H4 (cell line): ENCODE results near the gene CNTNAP2. TPM values are rescaled to one million over a fixed set of nuclear protein-coding genes. Genes with fewer than 3 reads are reported as not detected.

Experiments used
- DNase-seq: peaks from one replicate; pipeline ENCODE4 v3.0.0-alpha.2; 2015; ENCODE audit warnings: low spot score
- total RNA-seq: library from RNA; depleted of rRNA; stranded (reverse); fragments of >200 nt; shearing (Covaris generic); gene quantifications from 2 replicates; pipeline ENCODE4 v1.2.3, GENCODE V29; 2014

Gene CNTNAP2
- total RNA-seq, 1 experiment from 2014 or later: 1.7 TPM

- DNase-seq: no peak
Observed at GRCh38 chr7:146575903-146576302, 459.3 kb downstream of the CNTNAP2 start.

- DNase-seq: no peak
Observed at GRCh38 chr7:146591976-146592375, 475.4 kb downstream of the CNTNAP2 start.

- no peak for DNase-seq
Observed at GRCh38 chr7:146606628-146607027, 490.0 kb downstream of the CNTNAP2 start.

GRCh38 chr7:146619641-146620040 is 503.0 kb downstream of the CNTNAP2 start:
- DNase-seq: no peak

- DNase-seq: no peak
Observed at GRCh38 chr7:146626912-146627311, 510.3 kb downstream of the CNTNAP2 start.

- no peak for DNase-seq
Observed at GRCh38 chr7:146635205-146636032, 518.8 kb downstream of the CNTNAP2 start.

GRCh38 chr7:146636033-146636356 is 519.4 kb downstream of the CNTNAP2 start:
- DNase-seq: no peak

- DNase-seq: no peak
Observed at GRCh38 chr7:146636581-146636980, 520.0 kb downstream of the CNTNAP2 start.

GRCh38 chr7:146639291-146639690 is 522.7 kb downstream of the CNTNAP2 start:
- no peak for DNase-seq

- DNase-seq: no peak
Observed at GRCh38 chr7:146641491-146641890, 524.9 kb downstream of the CNTNAP2 start.

GRCh38 chr7:146645383-146645976 is 528.9 kb downstream of the CNTNAP2 start:
- no peak for DNase-seq

- DNase-seq: no peak
Observed at GRCh38 chr7:146647445-146647844, 530.8 kb downstream of the CNTNAP2 start.

- DNase-seq: no peak
Observed at GRCh38 chr7:146652176-146652575, 535.6 kb downstream of the CNTNAP2 start.

GRCh38 chr7:146654048-146654447 is 537.4 kb downstream of the CNTNAP2 start:
- DNase-seq: peak; percentile 55

GRCh38 chr7:146655928-146656797 is 539.6 kb downstream of the CNTNAP2 start:
- DNase-seq: peak; percentile 52

- peak; percentile 17 for DNase-seq
Observed at GRCh38 chr7:146656988-146657387, 540.4 kb downstream of the CNTNAP2 start.

GRCh38 chr7:146658604-146659003 is 542.0 kb downstream of the CNTNAP2 start:
- no peak for DNase-seq

GRCh38 chr7:146659732-146660131 is 543.1 kb downstream of the CNTNAP2 start:
- no peak for DNase-seq

GRCh38 chr7:146660839-146661238 is 544.2 kb downstream of the CNTNAP2 start:
- no peak for DNase-seq

- DNase-seq: no peak
Observed at GRCh38 chr7:146661435-146661834, 544.8 kb downstream of the CNTNAP2 start.

GRCh38 chr7:146661929-146662328 is 545.3 kb downstream of the CNTNAP2 start:
- no peak for DNase-seq

- DNase-seq: no peak
Observed at GRCh38 chr7:146665023-146665422, 548.4 kb downstream of the CNTNAP2 start.

GRCh38 chr7:146670532-146670931 is 553.9 kb downstream of the CNTNAP2 start:
- DNase-seq: no peak
